ENCODE data around the gene NEURL1. TPM values are rescaled to one million over a fixed set of nuclear protein-coding genes. Genes with fewer than 3 reads are reported as not detected.
"Not testable (repeated sequence)": the region's sequence is repeated elsewhere in the genome, so short reads cannot be mapped to it uniquely, and the experiment has no call there.

The NEURL1 gene
- polyA plus RNA-seq, 2 donors: 0.10 to 0.11 TPM

DNA sequence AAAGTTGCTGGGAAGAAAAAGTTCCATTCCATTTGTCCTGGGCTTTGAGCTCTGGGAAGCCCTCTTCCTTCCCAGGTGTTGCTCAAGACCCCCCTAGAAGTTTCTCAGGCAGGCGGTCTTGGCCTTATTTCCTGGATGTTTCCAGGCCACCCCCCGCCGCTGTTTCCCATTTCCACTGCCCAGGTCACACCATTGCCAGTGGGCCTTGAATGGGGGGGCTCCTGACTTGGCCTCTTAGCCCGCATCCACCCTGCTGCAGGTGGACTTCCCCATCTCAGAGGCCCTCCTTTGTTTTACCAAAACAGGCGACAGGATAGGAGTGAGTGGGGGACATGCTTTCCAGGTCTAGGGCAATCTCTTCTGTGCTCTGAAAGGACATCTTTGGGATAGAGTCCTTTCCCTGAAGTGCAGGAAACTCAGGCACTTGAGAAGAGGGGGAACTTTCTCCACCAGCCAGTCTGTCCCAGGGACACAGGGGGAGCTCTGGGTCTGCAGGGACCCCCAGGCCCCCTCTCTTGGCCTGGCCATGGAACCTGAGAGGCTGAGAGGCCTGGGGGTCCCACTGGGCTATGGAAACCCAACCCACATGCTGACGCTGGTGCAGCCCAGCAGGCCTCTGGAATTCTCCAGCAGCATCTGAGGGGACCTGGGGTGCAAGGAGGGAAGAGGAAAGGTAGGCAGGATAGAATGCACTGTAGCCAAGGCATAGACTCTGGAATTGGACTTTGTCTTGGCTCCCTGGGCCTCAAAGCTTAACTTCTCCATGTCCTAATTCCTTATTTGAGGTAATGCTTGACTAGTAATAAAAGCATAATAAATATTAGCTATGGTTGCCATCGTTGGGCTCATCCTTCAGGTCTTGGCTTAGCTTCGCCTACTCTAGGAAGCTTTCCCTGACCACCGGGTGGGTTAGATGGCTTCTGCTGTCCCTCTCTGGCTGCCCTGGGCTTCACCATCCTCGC is 17.6 kb downstream of the NEURL1 start:
- no peaks in the 10 kb centered on the region for H3K36me3 ChIP-seq (ENCODE audit: control insufficient read depth in 2 of 2, insufficient read depth in 2 of 2, low read length in 1 of 2)
- H3K27ac ChIP-seq (ENCODE audit: low read depth in 2 of 2, low read length in 1 of 2): no peak overlapping the region
- no peaks in the 10 kb centered on the region for H3K4me1 ChIP-seq (ENCODE audit: control insufficient read depth in 2 of 2, insufficient read depth in 2 of 2, low read length in 1 of 2)
- no peak overlapping the region for H3K4me3 ChIP-seq (ENCODE audit: low read depth in 1 of 2, low read length in 2 of 2)
- no peaks in the 10 kb centered on the region for H3K27me3 ChIP-seq (ENCODE audit: control insufficient read depth in 1 of 2, insufficient read depth in 2 of 2, low read length in 2 of 2)
- no peaks in the 10 kb centered on the region for H3K9me3 ChIP-seq (ENCODE audit: control insufficient read depth in 2 of 2, insufficient read depth in 1 of 2, low read depth in 1 of 2, low read length in 1 of 2)
- 91 to 92% methylated on average over 10 of the region's 10 CpGs for WGBS, 2 donors

DNA sequence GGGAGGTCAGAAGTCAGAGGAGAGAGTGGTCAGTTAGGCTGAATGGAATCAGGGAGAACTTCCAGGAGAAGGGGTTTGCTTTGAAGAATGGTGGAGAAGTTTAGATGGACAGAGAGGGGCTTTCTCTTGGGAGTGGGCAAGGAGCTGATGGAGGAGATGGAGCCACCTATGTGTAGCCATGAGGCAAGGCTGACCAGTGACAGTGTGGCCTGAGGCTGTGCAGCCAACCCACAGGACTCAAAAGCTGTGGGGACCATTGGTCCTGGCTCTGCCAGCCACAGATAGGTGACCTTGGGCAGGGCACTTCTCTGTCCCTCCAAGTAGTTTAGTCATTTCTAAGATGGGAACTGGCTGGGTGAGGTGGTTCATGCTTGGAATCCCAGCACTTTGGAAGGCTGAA is 18.7 kb downstream of the NEURL1 start:
- Histone ChIP-seq H3K27me3 (ENCODE audit: control insufficient read depth in 1 of 2, insufficient read depth in 2 of 2, low read length in 2 of 2) (no peaks in the 10 kb centered on the region), H3K36me3 (ENCODE audit: control insufficient read depth in 2 of 2, insufficient read depth in 2 of 2, low read length in 1 of 2) (no peaks in the 10 kb centered on the region), H3K4me1 (ENCODE audit: control insufficient read depth in 2 of 2, insufficient read depth in 2 of 2, low read length in 1 of 2) (no peaks in the 10 kb centered on the region), H3K4me3 (ENCODE audit: low read depth in 1 of 2, low read length in 2 of 2) (no peak overlapping the region), H3K9me3 (ENCODE audit: control insufficient read depth in 2 of 2, insufficient read depth in 1 of 2, low read depth in 1 of 2, low read length in 1 of 2) (no peaks in the 10 kb centered on the region), H3K27ac (ENCODE audit: low read depth in 2 of 2, low read length in 1 of 2) (no peak overlapping the region)

DNA sequence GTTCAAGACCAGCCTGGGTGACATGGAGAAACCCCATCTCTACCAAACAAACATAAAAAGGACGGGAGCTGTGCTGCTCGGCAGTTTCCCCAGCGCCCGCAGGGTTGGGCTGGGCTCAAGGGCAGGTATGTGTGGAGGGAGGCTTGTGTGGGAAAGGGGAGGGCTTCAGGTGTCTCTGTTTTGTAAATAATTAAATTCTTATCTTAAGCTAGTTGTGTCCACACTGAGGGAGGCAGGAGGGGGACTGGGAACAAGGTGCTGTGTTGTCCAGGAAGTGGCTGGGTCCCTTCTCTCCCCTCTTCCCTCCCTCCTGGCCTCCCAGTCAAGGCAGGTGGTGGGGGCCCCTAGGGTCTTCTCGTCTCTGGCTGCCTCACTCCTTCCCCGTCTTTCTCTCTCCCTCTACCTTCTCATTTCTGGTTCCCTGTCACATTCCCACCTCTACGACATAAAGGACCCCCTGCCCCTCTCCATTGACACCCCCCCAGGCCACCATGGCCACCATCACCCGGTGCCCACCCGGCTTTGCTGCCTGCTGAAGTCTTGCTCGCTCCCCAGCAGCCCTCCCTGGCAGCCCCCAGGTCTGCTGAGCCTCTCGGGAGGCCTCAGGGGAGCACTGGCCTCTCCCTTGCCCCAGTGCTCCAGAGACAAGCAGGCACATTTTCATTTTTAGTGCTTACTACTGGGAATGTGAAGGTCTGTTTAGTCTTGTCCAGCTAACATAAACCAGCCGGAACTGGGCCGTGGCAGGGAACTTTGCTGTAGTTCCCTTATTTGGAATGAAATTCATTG is 19.3 kb downstream of the NEURL1 start:
- Histone ChIP-seq H3K36me3 (ENCODE audit: control insufficient read depth in 2 of 2, insufficient read depth in 2 of 2, low read length in 1 of 2) (no peaks in the 10 kb centered on the region), H3K4me3 (ENCODE audit: low read depth in 1 of 2, low read length in 2 of 2) (no peak overlapping the region), H3K9me3 (ENCODE audit: control insufficient read depth in 2 of 2, insufficient read depth in 1 of 2, low read depth in 1 of 2, low read length in 1 of 2) (peaks cover 0 to 1% of the 10 kb centered on the region in 2 donors), H3K27me3 (ENCODE audit: control insufficient read depth in 1 of 2, insufficient read depth in 2 of 2, low read length in 2 of 2) (no peaks in the 10 kb centered on the region), H3K4me1 (ENCODE audit: control insufficient read depth in 2 of 2, insufficient read depth in 2 of 2, low read length in 1 of 2) (no peaks in the 10 kb centered on the region), H3K27ac (ENCODE audit: low read depth in 2 of 2, low read length in 1 of 2) (no peak overlapping the region)
- 62 to 74% methylated on average over 12 to 13 of the region's 13 CpGs for WGBS, 2 donors

DNA sequence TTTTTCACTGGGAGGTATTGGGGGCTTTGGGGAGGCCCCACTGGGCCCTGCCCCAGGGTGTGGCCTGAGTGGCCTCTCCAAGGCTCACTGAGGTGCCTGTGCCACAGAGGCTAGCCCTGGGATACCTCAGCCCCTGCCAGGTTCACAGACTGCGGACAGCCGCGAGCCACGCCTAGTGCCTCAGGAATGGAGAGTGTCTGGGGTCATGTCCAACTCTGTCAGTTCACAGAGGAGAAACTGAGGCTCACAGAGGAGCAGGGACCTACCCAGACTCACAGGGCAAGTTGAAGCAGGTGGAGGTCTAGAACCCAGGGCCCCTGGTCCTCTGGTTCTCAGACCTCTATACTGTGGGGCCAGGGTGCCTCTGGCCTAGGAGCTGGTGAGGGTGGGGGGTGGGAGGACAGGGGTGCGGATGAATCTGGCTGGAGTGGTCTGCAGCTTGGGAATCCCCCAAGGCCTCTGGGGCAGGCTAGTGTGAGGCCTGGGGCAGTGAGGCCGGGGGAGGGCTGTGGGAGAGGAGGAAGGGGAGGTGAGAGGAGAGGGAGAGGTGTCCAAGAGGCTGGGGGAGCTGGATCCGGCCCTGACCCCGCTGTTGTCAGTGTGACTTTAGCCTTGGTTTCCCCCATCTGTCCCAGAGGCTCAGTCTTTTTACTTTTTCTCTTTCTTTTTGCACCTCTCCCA is 20.0 kb downstream of the NEURL1 start:
- WGBS, 2 donors: 87 to 88% methylated on average over 8 of the region's 8 CpGs
- peaks cover 0 to 3% of the 10 kb centered on the region in 2 donors for H3K9me3 ChIP-seq (ENCODE audit: control insufficient read depth in 2 of 2, insufficient read depth in 1 of 2, low read depth in 1 of 2, low read length in 1 of 2)
- H3K27ac ChIP-seq (ENCODE audit: low read depth in 2 of 2, low read length in 1 of 2): no peak overlapping the region
- no peaks in the 10 kb centered on the region for H3K36me3 ChIP-seq (ENCODE audit: control insufficient read depth in 2 of 2, insufficient read depth in 2 of 2, low read length in 1 of 2)
- H3K27me3 ChIP-seq (ENCODE audit: control insufficient read depth in 1 of 2, insufficient read depth in 2 of 2, low read length in 2 of 2): no peaks in the 10 kb centered on the region
- no peak overlapping the region for H3K4me3 ChIP-seq (ENCODE audit: low read depth in 1 of 2, low read length in 2 of 2)
- no peaks in the 10 kb centered on the region for H3K4me1 ChIP-seq (ENCODE audit: control insufficient read depth in 2 of 2, insufficient read depth in 2 of 2, low read length in 1 of 2)

DNA sequence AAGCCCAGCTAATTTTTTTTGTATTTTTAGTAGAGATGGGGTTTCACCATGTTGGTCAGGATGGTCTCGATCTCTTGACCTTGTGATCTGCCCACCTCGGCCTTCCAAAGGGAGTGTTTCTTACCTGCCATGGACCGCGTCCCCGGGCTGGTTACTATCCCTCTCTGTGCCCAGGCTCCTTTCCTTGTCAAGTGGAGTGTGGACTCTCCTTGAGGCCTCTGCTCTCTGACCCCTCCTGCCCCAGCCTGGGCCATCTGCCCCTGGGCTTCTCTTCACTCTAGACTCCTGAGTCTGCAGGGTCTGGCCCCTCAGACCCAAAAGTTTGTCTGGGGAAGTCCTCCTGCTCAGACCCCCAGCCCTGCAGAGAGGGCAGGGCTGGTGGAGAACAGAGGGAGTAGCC is 20.7 kb downstream of the NEURL1 start:
- 95 to 96% methylated on average over 5 of the region's 5 CpGs for WGBS, 2 donors
- no peaks in the 10 kb centered on the region for H3K4me1 ChIP-seq (ENCODE audit: control insufficient read depth in 2 of 2, insufficient read depth in 2 of 2, low read length in 1 of 2)
- H3K27me3 ChIP-seq (ENCODE audit: control insufficient read depth in 1 of 2, insufficient read depth in 2 of 2, low read length in 2 of 2): no peaks in the 10 kb centered on the region
- peaks cover 0 to 3% of the 10 kb centered on the region in 2 donors for H3K9me3 ChIP-seq (ENCODE audit: control insufficient read depth in 2 of 2, insufficient read depth in 1 of 2, low read depth in 1 of 2, low read length in 1 of 2)
- no peak overlapping the region for H3K27ac ChIP-seq (ENCODE audit: low read depth in 2 of 2, low read length in 1 of 2)
- no peaks in the 10 kb centered on the region for H3K36me3 ChIP-seq (ENCODE audit: control insufficient read depth in 2 of 2, insufficient read depth in 2 of 2, low read length in 1 of 2)
- no peak overlapping the region for H3K4me3 ChIP-seq (ENCODE audit: low read depth in 1 of 2, low read length in 2 of 2)

DNA sequence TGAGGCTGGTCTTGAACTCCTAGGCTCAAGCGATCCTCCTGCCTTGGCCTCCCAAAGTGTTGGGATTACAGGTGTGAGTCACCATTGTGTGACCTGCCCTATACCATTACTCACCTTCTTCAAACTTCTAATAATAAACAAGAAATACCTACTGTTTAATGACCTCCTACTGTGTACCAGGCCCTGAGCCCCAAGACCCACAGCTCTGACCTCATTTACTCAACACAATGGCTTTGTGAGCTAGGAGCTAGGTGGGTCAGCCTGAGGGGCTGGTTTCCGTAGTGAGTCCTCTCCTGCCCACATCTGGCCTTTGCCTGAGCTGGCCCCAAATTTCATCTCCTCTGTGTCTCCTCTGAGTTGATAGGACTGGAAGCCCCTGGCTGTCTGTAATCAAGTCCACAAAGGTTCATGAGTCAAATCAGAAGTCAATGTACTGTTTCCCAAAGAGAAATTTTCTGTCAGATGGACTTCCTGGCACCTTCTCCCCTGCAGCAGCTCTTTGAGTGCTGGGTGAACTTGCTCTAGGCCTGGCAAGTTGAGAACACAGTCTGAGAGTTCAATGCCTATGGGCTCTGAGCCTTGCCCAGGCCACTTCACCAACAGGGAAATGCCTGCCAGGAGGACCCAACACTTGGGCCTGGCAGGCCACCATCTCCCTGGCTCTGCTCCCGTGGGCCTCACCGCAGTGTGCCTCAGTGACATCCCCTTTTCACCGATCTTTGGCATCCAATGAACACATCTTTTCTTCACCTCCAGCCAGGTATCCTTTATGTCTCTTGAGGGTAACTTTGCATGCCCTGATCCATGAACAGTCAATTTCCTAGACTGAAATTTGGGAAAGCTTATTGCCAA is 24.0 kb downstream of the NEURL1 start:
- H3K36me3 ChIP-seq (ENCODE audit: control insufficient read depth in 2 of 2, insufficient read depth in 2 of 2, low read length in 1 of 2): no peaks in the 10 kb centered on the region
- WGBS, 2 donors: 97 to 98% methylated on average over 5 of the region's 5 CpGs
- H3K4me3 ChIP-seq (ENCODE audit: low read depth in 1 of 2, low read length in 2 of 2): no peak overlapping the region

DNA sequence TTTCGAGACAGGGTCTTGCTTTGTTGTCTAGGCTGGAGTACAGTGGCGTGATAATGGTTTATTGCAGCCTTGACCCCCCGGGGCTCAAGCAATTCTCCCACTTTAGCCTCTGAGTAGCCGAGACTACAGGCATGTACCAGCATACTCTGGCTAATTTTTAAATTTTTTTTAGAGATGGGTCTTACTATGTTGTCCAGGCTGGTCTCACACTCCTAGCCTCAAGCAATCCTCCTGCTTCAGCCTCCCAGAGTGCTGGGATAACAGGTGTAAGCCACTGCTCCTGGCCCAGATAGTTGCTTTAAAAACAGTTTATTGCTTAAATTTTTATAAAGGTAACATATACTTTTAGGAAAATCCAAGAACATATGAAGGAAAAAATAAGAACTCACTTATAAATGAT is 26.3 kb downstream of the NEURL1 start:
- Histone ChIP-seq H3K4me3 (ENCODE audit: low read depth in 1 of 2, low read length in 2 of 2) (no peak overlapping the region), H3K27me3 (ENCODE audit: control insufficient read depth in 1 of 2, insufficient read depth in 2 of 2, low read length in 2 of 2) (no peaks in the 10 kb centered on the region), H3K4me1 (ENCODE audit: control insufficient read depth in 2 of 2, insufficient read depth in 2 of 2, low read length in 1 of 2) (no peaks in the 10 kb centered on the region), H3K9me3 (ENCODE audit: control insufficient read depth in 2 of 2, insufficient read depth in 1 of 2, low read depth in 1 of 2, low read length in 1 of 2) (peaks cover 0 to 3% of the 10 kb centered on the region in 2 donors), H3K36me3 (ENCODE audit: control insufficient read depth in 2 of 2, insufficient read depth in 2 of 2, low read length in 1 of 2) (no peaks in the 10 kb centered on the region), H3K27ac (ENCODE audit: low read depth in 2 of 2, low read length in 1 of 2) (no peak overlapping the region)
- WGBS, 2 donors: 69 to 75% methylated on average over 4 of the region's 4 CpGs

More for the DNA sequence above, 24.0 kb downstream of the NEURL1 start:
- Histone ChIP-seq H3K27me3 (ENCODE audit: control insufficient read depth in 1 of 2, insufficient read depth in 2 of 2, low read length in 2 of 2) (no peaks in the 10 kb centered on the region), H3K9me3 (ENCODE audit: control insufficient read depth in 2 of 2, insufficient read depth in 1 of 2, low read depth in 1 of 2, low read length in 1 of 2) (peaks cover 0 to 3% of the 10 kb centered on the region in 2 donors), H3K27ac (ENCODE audit: low read depth in 2 of 2, low read length in 1 of 2) (no peak overlapping the region), H3K4me1 (ENCODE audit: control insufficient read depth in 2 of 2, insufficient read depth in 2 of 2, low read length in 1 of 2) (no peaks in the 10 kb centered on the region)

DNA sequence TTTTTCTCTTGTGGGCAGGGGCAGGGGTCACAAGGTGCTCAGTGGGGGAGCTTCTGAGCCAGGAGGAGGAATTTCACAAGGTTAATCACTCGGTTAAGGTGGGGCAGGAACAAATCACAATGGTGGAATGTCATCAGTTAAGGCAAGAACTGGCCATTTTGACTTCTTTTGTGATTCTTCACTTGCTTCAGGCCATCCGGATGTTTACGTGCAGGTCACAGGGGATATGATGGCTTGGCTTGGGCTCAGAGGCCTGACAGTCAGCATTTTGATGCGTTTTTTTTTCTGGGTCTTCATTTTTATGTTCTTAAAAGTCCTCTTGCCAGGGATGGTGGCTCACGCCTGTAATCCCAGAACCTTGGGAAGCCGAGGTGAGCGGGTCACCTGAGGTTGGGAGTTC is 28.5 kb downstream of the NEURL1 start:
- H3K36me3 ChIP-seq (ENCODE audit: control insufficient read depth in 2 of 2, insufficient read depth in 2 of 2, low read length in 1 of 2); H3K4me3 ChIP-seq (ENCODE audit: low read depth in 1 of 2, low read length in 2 of 2): not testable (repeated sequence)
- 86 to 88% methylated on average over 7 of the region's 7 CpGs for WGBS, 2 donors

DNA sequence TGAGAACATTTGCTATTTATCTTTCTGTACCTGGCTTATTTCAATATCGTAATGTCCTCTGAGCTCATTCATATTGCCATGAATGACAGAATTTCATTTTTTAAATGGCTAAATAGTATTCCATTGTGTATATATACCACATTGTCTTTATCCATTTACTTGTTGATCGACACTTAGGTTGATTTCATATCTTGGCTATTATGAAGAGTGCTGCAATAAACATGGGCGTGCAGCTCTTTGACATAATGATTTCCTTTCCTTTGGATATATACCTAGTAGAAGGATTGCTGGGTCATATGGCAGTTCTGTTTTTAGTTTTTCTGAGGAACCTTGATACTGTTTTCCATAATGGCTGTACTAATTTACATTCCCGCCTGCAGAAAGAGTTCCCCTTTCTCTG is 30.2 kb downstream of the NEURL1 start:
- no peak overlapping the region for H3K4me3 ChIP-seq (ENCODE audit: low read depth in 1 of 2, low read length in 2 of 2)
- no peaks in the 10 kb centered on the region for H3K27me3 ChIP-seq (ENCODE audit: control insufficient read depth in 1 of 2, insufficient read depth in 2 of 2, low read length in 2 of 2)
- no peak overlapping the region for H3K27ac ChIP-seq (ENCODE audit: low read depth in 2 of 2, low read length in 1 of 2)
- no peaks in the 10 kb centered on the region for H3K4me1 ChIP-seq (ENCODE audit: control insufficient read depth in 2 of 2, insufficient read depth in 2 of 2, low read length in 1 of 2)
- no peaks in the 10 kb centered on the region for H3K9me3 ChIP-seq (ENCODE audit: control insufficient read depth in 2 of 2, insufficient read depth in 1 of 2, low read depth in 1 of 2, low read length in 1 of 2)
- no peaks in the 10 kb centered on the region for H3K36me3 ChIP-seq (ENCODE audit: control insufficient read depth in 2 of 2, insufficient read depth in 2 of 2, low read length in 1 of 2)
- WGBS, 2 donors: 87 to 92% methylated on average over 4 of the region's 4 CpGs

More for the DNA sequence above, 28.5 kb downstream of the NEURL1 start:
- H3K27me3 ChIP-seq (ENCODE audit: control insufficient read depth in 1 of 2, insufficient read depth in 2 of 2, low read length in 2 of 2); H3K9me3 ChIP-seq (ENCODE audit: control insufficient read depth in 2 of 2, insufficient read depth in 1 of 2, low read depth in 1 of 2, low read length in 1 of 2); H3K4me1 ChIP-seq (ENCODE audit: control insufficient read depth in 2 of 2, insufficient read depth in 2 of 2, low read length in 1 of 2); H3K27ac ChIP-seq (ENCODE audit: low read depth in 2 of 2, low read length in 1 of 2): not testable (repeated sequence)

Data from esophagus (tissue), 2 donors.